Dermis blood vessel endothelial cell (primary cell): ENCODE results near the gene TNFRSF8. TPM values are rescaled to one million over a fixed set of nuclear protein-coding genes. Genes with fewer than 3 reads are reported as not detected.

Experiments
- DNase-seq: peaks from one replicate; pipeline ENCODE4 v3.0.0; 2010
- total RNA-seq: library from RNA; depleted of rRNA; stranded (reverse); fragments of >200 nt; gene quantifications from 2 replicates; pipeline ENCODE4 v1.2.3, GENCODE V29; 2014

The TNFRSF8 gene
- total RNA-seq, 1 donor from 2014 or later, result 0.34 TPM

DNA sequence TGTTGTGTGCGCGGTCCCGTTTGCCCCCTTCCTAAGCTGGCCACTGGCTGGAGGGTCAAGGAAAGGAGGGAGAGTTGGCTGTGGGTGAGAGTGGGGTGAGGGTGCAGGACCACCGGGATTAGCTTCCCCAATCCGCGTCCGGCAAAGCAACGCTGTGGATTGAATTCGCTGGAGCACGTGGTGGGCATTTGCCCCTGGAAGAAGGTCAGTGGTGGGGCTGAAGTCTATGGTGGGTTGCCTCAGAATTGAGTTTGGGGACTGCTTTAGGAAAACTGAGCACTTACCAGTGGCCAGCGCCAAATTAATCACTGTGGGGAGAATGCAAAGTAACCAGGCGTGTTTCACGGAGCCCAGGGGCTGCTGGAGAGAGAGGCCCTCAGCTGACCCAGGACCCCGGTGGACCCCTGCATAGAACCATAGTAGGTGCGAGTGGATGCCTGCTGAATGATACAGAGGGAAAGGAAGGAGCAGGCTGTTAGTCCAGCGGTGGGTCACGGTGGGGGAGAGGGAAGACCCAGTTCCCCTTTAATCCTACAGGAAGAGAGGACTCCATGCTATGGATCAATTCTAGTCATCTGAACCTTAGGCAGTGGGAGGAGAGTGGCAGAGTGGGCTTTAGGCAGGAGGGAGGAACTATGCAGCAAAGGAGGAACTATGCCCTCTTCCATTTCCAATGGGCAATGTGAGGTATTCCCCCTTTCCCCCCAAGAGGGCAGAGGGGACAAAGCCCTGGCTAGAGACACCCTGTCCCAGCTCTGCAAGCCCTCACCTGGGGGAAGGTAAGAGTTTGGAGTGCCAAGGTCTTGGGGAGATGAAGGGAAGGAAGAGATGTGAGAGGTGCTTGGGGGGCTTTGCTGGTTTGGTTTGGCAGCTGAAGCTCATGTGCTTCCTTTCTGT, 1.2 kb downstream of the TNFRSF8 start:
- no peak for DNase-seq

DNA sequence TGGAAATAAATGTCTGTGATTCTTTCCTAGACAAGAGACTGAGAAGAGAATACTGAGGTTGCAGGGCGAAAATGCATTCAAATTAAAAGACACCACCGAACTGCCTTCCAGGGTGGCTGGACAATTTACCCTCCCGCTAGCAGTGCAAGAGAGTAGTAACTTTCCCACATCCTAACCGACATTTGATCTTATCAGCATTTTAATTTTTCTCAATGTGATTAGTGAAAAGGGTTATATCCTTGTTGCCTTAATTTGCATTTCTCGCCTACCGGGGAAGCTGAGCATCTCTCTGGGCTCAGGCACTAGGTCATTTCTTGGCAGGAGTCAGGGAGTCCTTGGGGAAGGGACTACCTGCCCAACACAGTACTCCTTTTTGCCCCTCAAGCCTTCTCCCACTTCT, 2.8 kb downstream of the TNFRSF8 start:
- DNase-seq, result no peak

DNA sequence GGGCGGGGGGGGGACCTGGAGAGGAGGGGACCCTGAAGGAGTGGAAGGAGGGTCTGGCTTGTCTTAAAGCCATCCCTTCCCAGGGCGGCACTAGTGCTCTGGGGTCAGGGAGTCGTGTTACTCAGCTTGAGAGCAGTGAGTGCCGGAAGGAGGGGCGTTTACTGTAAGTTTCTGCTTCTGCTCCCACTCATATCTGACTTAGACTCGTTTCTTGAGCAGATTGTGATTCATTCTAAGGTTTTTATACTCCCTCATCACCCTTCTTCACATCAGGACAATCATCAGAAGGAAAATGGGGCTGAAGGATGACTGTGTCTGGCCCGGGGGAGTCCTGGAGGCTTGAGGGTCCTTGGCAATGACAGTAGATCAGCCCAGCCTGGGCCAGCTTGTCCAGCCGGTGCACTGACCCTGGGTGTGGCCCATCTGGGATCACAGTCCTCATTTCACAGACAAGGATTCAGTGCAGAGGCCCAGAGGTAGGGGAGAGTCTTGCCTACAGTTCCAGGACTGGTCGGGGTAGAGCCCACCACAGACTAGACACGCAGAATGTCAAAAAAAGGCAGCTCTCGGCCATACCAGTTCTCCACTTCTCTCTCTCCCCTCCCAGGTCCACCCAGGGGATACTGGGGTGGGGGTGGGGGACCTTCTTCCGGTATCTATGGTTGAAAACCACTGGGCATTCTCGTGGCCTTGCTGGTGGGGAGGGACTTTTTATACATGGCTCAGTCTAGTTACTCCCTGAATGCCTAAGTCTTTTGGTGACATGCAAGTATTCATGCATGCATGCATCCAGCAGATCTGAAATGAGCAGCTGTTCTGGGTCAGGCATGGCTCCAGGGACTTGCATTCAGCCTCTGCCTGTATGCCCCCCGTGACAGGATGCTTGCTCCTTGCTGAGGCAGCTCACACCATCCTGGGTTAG, 5.1 kb downstream of the TNFRSF8 start:
- DNase-seq, result peak; percentile 17

DNA sequence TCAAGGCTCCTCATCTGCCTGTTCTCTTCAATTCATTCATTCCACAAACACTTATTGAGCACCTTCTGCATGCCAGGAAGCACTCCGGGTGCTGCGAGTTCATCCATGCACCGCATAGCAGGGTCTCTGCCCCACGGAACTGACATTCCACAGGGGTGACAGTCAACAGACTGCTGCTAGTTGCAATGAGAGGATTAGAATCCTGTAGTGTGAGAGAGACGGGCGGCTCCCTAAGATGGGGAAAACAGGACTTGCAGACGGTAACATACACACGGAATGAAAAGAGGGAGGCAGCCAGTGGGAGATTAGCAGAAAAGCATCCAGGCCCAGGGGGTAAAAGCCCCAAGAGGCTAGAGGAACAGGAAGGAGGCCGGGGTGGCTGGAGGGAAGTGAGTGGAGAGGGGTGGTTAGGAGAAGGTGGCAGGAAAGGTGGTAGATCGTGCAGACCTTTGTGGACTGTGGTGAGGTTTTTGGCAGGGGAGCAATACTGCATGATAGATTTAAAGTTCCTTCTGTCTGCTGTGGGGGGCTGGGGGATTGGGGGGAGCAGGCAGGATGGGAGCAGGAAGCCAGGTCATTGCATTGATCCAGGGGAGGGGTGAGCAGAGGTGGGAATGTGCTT, 6.6 kb downstream of the TNFRSF8 start:
- no peak for DNase-seq

DNA sequence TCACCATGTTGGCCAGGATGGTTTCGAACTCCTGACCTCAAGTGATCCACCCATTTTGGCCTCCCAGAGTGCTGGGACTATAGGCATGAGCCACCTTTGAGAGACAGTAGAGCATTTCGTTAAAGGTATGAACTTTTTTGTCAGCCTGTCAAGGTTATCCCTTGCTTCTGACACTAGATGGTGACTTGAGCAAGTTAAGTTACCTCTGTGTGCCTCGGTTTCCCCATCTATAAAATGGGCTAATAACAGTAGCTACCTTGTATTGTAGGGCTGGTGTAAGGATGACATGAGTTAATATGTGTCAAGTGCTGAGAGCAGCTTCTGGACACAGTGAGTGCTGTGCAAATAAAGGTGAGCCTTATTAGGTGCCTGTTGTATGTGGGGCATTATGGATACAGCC, 8.8 kb downstream of the TNFRSF8 start:
- DNase-seq, result no peak

DNA sequence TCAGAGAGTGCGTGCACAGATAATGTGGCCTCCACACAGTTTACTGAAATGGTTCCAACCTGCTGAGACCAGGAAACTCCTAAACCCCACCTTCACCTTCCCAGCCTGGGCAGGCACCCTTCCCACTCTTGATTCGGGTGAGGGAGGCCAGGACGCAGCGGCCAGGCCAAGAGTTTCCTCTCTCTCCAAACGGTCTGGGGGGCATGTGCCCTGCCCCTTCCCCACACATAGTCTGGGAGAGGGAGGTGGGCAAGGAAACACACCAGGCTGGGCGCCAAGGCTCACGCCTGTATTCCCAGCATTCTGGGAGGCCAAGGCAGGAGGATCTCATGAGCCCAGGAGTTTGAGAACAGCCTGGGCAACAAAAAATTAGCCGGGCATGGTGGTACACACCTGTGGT, 9.6 kb downstream of the TNFRSF8 start:
- no peak for DNase-seq

DNA sequence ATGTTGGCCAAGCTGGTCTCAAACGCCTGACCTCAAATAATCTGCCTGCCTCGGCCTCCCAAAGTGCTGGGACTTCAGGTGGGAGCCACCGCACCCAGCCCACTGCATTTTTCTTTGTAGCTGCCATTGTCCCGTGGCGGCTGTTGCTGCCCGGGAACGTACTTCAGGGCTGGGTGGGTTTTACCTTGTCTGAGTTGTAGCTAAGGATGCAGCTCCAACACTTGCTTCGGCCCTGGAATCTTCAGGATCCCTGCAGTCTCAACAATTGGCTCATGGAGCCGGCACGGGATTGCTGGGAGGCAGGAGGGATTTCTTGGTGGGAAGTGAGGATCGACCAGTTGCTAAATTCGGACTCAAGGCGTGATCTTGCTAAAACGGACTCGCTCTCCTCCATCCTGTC, 10.7 kb downstream of the TNFRSF8 start:
- no peak for DNase-seq

DNA sequence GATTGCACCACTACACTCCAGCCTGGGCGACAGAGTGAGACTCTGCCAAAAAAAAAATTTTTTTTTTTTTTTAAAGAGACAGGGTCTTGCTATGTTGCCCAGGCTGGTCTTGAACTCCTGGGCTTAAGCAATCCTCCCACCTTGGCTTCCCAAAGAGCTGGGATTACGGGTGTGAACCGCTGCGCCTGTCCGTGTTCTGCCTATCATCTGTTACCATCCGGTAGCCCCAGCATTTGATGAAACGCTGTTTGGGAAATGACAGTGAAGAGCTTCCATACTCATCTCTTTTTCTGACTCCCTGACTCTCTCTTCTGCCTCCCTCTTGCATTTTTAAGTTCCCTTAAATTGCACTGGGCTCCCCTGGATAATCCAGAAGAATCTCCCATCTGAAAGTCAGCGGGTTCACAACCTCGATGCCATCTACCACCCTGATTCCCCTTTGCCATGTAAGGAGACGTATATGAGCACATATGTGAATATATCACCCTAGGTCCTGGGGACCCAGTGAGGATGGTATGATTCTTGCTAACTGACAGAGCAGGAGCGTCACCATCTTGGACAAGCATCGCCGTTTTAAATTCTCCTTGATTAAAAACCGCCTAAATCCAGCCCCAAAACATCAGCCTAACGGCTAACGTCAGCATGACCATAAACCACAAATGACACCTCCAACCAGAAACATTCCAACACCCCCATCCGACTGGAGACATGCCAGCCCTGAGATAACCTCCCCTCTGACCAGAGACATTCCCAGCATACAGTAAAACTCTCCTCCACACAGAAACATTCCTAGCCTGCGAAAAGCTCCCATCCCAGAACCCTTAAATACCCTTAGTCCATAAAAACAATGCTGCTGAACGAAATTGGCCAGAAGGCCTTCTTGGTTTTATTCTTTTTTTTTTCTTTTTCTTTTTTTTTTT, 12.4 kb downstream of the TNFRSF8 start:
- no peak for DNase-seq

DNA sequence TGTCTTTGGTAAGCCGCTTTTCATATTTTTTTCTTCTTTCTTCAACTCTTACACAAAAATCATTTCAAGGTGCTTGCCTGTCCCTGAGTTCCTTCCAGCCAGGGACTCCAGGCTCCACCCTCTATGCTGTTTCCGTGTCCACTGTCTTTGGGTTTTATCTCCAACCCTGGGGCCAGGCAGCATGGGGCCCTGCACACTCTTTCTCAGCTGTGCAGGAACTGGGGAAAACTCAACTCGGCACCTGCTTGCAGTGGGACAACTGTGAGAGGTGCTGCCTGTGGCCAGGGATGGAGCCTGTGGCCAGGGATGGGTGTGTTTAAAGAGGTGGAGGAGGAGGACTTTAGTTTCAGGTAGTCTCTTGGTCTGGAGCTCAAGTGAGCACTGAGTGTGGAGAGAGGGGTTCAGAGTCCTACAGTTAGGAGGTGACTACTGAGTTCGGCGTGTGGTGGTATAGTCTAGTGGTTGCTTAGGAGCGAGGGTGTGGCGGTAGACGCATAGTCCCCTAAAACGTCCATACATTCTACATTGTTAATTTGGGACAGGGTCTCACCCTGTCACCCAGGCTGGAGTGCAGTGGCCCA, 13.4 kb downstream of the TNFRSF8 start:
- DNase-seq, result no peak

DNA sequence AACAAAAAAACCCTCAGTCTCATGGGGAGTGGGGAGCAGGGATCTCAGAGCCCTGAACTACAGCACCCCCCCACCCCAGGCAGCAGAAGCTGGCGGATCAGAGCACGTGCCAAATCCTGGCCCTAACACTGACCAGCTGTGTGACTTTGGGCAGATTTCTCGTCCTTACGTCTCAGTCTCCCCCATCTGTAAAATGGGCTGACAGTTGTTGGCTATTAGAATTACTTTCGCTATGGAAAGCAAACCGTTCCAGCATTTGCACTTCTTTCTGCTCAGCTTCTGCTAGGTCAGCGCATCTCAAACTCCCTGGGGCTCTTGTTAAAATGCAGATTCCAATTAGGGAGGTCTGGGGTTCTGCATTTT, 15.5 kb downstream of the TNFRSF8 start:
- no peak for DNase-seq

DNA sequence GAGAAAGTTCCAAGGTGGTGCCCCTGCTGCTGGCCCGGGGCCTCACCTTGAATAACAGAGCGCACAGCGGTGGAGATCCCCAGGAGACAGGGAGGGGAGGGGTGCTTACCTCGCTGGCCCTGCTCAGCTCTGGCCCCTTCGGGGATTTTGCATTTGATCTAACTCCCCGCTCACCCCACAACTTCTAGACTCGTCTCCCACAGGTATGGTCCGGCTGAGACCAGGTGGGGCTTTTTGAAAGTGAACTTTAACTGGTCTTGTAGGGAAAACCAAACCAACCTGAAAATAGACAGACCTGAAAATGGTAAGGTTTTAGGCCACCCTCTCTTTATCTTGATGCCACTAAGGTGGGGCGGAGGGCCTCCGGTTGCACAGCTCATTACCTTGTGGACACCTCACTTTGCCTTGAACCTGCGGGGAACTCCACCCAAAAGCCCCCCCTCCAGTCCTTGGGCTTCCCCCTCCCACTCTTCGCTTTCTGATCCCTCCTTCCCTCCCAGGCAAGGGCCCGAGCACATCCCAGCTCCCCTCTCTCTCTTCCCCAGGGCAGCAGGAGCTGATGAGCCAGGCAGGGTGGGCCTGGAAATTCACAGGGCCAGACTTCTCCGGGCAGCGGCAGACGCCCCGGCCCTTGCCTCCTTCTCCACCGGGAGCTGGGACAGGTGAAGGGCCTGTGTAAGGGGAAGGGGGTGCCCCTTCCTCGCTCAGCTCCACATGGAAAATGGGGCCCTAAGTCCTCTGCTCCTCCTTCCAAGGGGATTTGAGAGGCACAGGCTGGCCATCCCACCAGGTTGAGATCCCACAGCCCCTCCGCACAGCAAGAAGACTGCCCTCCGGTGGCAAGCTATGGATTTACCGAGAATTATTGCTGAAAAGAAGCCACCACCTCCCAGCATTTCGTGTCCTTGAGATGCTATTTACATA, 16.1 kb downstream of the TNFRSF8 start:
- DNase-seq, result peak; percentile 63

DNA sequence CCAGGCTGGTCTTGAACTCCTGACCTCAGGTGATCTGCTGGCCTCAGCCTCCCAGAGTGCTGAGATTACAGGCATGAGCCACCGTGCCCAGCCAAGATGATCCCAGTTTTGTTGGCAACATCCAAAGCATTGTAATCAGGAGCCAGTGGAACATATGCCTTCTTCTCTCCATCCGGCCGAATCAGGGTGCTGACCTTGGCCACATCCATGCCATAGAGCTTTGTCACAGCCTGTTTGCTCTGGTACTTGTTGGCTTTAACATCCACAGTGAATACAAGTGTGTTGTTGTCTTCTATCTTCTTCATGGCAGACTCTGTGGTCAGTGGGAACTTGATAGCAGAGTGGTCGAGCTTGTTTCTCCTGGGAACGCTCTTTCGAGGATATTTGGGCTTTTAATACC, 17.1 kb downstream of the TNFRSF8 start:
- DNase-seq, result no peak

DNA sequence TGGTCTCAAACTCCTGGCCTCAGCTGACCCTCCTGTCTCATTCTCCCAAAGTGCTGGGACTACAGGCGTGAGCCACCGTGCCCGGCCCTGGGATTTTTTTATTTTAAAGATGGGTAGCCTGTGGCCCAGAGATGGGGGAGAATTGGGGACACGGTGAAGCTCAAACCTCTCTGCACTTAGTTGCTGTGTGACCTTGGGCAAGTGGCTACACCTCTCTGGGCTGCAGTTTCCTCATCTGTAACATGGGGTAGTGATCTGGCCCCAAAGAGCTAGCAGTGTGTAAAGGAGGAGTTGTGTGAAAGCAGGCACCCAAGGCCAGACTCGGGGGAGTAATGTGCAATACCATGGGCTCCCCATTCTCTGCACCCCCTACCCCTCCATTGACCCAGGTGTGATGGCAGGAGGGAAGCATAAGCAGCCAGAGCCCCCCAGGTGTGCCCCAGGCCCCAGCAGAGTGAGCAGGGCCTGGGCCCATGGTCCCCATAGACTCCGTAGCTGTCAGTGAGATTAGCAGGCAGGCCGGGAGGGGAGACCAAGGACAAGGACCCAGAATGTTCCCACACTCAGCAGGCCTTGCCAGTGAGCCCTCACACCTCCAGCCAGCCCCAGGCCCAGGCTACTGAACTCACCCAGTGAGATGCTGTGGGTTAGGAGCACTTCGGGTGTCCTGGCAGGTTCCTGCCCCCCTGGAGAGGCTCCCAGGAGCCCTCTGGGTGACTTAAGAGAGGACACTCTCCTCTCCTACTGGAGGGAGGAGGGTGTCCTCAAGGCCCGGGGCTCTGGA, 17.9 kb downstream of the TNFRSF8 start:
- no peak for DNase-seq

DNA sequence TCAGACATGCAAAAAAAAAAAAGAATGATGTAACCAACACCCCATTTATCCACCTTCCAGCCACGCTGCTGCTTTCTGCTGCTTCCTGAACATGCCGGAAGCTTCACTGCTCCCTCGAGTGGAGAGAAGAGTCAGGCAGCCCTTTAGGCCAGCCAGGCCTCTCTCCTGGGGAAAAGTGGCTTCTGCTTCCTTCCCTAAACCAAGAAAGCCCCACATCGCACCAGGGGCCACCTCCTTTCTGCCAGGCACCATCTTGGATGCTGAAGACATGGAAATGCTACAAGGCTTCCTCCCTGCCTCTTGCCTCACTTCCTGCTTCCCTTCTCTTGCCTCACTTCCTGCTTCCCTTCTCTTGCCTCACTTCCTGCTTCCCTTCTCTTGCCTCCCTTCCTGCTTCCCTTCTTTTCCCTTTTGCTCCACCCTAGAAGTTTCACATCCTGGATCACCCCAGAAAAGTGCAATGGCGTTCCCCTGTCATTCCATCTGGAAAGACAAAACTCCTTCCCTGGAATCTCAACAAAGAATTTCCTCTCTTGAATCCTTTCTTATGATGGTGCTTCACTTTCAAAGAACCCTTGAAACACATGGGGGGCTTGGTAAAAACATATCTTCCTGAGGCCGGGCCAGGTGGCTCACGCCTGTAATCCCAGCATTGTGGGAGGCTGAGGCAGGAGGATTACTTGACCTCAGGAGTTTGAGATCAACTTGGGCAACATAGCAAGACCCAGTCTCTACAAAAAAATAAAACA, 18.7 kb downstream of the TNFRSF8 start:
- DNase-seq, result no peak

DNA sequence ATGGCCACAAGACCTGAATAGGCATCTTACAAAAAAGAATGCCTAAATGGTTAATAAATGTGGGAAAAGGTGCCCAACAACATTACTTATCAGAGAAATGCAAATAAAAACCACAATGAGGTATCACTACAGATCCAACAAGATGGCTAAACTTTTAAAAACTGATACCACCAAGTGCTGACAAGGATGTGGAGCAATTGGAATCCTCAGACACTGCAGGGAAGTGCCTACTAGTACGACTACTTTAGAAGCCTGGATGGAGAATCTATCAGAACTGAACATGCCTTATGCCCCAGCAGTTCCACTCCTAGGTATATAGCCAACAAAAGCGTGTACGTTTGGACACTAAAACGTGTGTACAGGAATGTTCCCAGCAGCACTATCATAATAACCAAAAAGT, 19.9 kb downstream of the TNFRSF8 start:
- DNase-seq, result no peak

DNA sequence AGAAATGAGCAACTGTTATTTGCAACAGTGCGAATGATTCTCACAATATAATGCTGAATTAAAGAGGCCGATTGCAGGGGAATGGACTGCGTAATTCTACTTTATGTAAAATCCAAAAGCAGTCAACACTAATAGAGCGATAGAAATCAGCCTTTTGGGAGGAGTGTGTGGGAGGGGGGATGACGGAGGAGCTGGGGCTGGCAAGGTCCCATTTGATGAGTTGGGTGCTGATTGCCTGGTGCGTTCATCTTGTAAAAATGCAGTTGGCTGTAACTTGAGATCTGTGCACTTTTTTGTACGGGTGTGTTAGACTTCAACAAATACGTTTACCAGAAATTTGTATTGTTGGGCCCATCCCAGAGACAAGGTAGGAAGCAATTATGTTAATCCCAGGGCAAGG, 20.7 kb downstream of the TNFRSF8 start:
- no peak for DNase-seq

DNA sequence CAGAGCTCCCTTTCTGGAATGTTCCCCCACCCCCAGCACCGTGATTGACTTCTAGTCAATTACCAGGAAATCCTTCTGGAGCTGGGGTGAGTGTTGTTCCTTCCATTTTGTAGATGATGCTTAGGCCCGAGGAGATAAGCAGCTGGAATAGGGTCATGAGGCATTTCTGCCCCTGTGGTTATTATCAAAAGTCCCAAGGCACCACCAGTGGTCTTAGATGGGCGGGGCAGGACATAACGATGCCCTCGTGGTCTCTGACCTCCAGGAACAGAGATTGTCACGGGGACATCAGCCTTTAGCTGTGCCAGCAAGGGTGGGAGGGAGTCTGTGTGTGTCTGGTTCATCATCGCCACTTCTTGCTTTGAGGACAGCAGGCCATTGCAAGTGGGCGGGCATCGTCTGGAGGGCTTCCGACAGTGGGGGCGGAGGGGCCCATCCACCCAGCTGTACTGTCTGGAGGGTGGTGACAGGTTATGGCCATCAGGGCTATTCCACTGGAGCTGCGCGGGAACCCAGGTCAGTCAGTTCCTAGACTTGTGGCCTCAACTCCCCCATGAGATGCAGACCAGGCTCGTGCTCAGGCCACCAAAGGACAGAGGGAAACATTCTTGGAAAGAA, 22.6 kb downstream of the TNFRSF8 start:
- DNase-seq, result no peak

DNA sequence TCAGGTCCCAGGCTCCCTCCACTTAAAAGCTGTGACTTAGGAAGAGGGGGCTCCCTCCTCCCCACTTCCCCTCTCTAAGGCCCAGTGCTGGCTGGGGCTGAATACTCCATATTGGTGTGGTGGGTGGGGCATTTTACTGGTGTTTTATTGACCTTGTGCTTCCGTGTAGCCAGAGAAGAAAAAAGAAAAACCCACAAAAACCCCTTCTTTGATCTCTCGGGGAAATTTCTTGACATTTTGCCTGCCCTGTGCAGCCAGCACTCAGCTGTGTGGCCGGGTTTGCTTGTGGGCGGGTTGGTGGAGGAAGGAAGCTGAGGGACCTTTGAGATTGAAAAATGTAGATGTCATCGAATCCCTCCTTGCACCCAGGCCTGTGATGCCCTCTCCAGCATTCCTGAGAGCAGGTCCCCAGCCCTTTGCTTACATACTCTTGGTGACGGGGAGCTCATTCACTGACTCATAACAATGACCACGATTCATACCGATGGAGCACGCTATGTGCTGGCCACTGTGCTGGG, 24.8 kb downstream of the TNFRSF8 start:
- DNase-seq, result no peak
